Activated T-cell treated with anti-CD3 and anti-CD28 coated beads for 1 hour (primary cell): ENCODE measurements around the gene HDAC9.
"Not testable (repeated sequence)": the region's sequence is repeated elsewhere in the genome, so short reads cannot be mapped to it uniquely, and the experiment has no call there.

ENCODE experiments used
- DNase-seq: peaks from one replicate; pipeline ENCODE4 v3.0.0-alpha.2; 2020; ENCODE audit warnings: low read depth

HDAC9 gene

GRCh38 chr7:18971839-18972238 lies 476.3 kb downstream of the HDAC9 start:
- no peak for DNase-seq

GRCh38 chr7:18974803-18975202 lies 479.3 kb downstream of the HDAC9 start:
- DNase-seq, result no peak

DNA sequence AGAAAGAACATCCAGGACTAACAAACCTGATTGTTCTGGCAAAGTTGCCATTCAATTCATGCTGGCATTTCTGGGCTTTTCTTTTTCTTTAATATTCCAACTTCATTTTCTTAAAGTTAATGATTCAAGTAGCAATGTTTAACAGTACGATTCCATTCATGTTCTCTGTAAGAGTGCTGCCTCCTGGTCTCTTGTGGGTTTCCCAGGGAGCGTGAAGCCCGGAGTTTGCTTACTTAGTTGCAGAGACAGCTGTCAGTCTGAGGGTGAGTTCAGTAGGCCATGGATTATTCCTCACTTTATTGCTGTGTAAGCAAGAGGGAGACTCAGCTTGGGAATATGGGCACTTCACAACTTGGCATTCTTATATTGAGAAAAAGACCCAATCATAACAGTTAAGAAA lies 479.7 kb downstream of the HDAC9 start:
- DNase-seq, result no peak

- no peak for DNase-seq
These were observed 480.2 kb downstream of the HDAC9 start for GRCh38 chr7:18975689-18976280.

DNA sequence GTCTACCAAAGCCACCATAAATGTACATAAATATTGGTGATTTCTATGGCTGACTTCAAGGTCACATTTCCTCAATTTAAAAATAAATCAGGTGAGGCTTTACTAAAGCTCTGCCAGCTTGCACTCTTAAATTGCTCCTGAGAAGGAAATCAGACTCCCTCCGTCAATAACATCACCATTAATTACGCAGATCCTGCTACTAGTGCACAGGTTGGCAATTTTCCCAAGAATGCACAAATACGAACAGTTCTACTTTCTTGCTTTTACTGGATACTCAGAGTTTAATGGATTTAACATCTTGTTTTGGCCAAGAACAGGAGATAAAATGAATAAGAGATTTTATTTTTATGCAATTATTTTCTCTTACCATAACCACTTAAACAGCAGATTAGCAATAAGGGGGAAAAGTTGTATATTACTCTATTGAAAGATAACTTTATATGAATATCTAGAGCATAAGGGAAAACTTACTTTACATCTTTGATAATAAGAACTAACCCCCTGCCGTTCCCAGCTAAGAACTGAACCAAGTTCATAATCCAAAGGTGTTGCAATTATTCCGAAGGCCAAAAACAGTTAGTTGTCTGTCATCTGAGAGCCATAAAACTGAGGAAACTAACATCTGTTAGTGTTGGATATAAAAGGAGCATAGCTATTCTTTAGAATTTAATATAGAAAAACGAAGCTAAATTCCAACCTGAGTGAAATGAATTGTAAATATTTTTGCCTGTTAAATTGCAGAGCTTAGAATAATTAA lies 481.3 kb downstream of the HDAC9 start:
- DNase-seq, result no peak

GRCh38 chr7:18978108-18978495 lies 482.6 kb downstream of the HDAC9 start:
- no peak for DNase-seq

GRCh38 chr7:18990700-18991099 lies 495.2 kb downstream of the HDAC9 start:
- not testable (repeated sequence) for DNase-seq

DNA sequence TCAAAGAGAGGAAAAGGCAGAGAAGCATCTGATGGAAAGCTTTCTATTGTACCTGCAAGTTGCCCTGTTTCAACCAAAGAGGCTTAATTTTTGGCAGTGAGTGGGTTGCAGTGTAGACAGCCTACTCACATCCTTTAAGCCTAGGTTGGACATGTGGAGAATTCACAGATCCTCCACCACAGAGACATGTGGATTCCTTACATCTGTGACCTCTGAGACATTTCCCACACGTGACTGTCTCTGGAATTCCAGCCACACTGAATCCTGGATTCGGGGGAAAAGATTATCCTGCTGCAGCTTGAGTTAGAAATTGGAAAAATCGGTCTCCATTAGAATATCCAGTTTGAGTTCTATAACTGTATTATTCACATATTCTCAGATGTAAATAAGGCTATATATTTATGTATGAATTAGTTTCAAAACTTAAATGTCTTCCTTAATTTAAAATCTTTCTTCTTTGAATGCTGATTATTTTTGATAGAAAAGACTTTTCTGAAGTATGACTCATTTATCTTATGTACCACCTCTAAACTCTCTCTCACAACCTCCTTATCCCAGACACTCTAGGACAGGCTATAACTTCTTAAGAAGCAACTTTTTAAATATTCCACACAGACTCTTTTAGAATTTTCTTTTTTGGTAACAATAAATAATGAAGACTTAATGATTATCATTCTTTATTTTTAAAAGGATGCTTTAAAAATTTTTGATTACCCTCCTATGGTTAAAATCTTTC lies 498.6 kb downstream of the HDAC9 start:
- DNase-seq, result no peak

DNA sequence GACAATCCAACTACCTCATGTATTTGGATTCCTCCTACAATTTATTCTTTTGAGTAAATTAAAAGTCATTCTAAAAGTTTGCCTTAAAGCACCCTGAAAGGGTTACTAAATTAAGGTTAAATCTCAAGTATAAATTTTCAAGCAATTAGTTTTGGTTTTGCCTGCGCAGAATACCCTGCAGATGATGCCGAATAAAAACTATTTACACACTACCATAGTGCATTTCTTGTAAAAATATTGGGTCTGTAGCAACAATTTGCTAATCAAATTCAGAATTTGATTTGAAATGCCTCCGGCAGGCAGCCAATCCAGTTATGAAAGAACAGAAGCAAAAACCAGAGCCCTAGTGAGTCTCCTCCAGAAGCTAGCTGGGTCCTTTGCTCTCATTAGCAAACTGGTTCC lies 499.7 kb downstream of the HDAC9 start:
- DNase-seq, result no peak

GRCh38 chr7:18995811-18996426 lies 500.4 kb downstream of the HDAC9 start:
- DNase-seq, result no peak

- DNase-seq, result no peak
These were observed 501.0 kb downstream of the HDAC9 start for GRCh38 chr7:18996583-18996982.

- no peak for DNase-seq
These were observed 502.1 kb downstream of the HDAC9 start for GRCh38 chr7:18997477-18998150.

DNA sequence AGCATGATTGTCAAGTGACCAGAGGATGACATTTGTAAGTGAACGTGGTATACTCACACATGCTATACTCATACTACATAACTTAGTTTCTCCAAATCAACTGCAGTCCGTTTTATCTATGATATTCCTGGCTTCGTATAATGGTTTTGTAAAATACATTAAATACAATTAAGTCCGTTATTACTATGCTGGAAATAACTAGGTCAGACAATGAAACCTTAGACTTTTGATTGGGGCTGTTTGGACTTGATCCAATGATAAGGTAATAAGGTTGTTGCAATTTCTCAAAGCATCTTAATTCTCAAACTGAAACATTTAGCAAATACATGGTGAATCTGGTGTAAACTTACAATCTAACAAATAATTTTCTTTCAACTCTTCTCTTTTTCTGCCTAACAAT lies 504.9 kb downstream of the HDAC9 start:
- DNase-seq, result no peak

DNA sequence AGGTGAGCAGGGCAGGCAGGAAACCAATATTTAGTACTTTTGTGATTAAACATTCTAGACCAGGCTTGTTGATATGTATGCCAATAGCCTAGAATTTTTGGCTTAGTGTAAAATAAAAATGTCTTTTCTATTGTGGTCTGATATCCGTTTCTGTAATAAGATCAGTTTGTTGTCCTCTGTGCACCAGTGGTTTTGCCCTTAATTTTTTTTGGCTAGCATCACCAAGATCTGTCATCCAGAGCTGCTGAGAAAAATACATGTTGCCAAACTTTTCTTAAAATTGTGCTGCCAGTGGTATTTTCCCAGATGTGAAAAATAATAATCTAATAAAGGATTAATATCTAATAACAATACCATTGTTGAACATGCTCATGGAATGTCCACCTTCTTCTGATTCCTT lies 506.3 kb downstream of the HDAC9 start:
- DNase-seq, result no peak

GRCh38 chr7:19009241-19009935 lies 513.8 kb downstream of the HDAC9 start:
- DNase-seq, result no peak

GRCh38 chr7:19009936-19010280 lies 514.4 kb downstream of the HDAC9 start:
- no peak for DNase-seq

DNA sequence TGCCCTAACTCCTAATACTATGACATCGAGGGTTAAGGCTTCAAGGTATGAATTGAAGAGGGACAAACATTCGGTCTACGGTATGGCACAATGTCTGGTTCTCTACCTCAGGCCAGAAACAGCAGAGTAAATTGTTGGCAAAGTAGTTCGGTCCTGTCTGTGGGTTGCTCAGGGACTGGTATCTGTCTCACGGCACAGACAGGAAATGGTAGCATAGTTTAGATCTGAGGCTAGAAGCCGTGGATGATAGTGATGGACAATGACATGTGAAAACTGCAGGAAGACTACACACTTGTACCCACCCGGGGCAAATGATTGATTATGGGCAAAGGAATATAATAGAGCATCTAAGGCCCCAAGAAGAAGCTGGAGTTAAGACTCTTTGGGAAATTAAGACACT lies 515.7 kb downstream of the HDAC9 start:
- no peak for DNase-seq

DNA sequence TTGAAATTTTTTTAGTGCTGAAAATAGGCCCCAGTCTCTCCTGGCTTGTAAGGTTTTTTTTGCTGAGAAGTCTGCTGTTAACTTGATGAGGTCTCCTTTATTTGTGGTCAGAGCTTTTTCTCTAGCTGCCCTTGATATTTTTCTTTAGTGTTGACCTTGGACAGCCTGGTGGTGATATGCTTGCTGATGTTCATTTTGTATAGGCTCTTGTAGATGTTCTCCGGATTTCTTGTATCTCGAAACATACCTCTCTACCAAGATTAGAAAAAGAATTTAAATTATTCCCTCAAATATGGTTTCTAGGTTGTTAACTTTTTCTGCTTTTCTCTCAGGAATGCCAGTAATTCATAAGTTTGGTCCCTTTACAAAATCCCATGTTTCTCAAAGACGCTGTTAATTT lies 519.5 kb downstream of the HDAC9 start:
- no peak for DNase-seq

DNA sequence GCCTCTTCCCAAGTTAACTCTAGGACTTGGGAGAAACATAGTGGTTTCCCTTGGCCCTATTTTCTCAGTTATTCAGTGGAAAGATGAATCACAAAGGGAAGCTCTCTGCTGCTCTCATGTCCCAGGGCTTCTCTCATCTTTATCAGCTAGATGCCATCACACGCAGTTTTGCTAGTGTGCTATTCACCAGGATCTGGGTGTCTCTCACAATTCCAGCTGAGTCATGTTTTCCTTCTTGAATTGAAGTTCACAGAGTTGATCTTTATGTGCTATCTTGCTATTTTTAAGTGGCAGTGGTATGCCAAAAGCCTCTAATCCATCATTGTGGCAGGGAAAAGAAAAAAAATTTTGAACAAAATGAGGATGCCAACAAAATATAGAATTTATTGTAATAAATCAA lies 520.6 kb downstream of the HDAC9 start:
- no peak for DNase-seq

- DNase-seq, result no peak
These were observed 521.8 kb downstream of the HDAC9 start for GRCh38 chr7:19017374-19017773.

DNA sequence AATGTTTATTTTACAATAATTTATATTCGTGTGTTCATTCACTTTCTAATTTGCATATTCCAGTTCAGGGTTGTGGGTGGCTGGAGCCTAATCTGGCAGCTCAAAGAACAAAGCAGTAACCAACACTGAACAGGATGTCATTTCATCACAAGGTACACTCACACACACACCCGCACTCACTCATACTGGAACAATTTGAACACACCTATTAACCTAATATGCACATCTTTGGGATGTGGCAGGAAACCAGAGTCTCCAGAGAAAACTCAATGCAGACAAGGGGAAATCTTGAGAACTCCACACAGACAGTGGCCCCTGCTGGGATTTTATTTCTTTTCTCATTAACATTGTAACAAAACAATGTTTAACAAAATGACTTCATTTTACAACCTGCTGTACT lies 524.5 kb downstream of the HDAC9 start:
- DNase-seq, result no peak

- no peak for DNase-seq
These were observed 525.2 kb downstream of the HDAC9 start for GRCh38 chr7:19020711-19021110.
